Right forelimb (tissue), 1 donor: Measurements from ENCODE around the gene TESK2.
"Not testable (repeated sequence)": the region's sequence is repeated elsewhere in the genome, so short reads cannot be mapped to it uniquely, and the experiment has no call there.

Source experiments
- DNase-seq: peaks from one replicate; pipeline ENCODE4 v3.0.0-alpha.2; 2018

The TESK2 gene

GRCh38 chr1:45490626-45491486, at the start of gene TESK2:
Gene TESK2 (minus strand): TSS chr1:45491163. CDS start chr1:45457785, 33,378 bp downstream.
- peak; percentile 97 for DNase-seq

GRCh38 chr1:45536886-45537285, 45.9 kb upstream of the TESK2 start:
- DNase-seq, result no peak

GRCh38 chr1:45535988-45536766, 45.2 kb upstream of the TESK2 start:
- DNase-seq, result no peak

- no peak for DNase-seq
Observed at GRCh38 chr1:45531873-45532272, 40.9 kb upstream of the TESK2 start.

- DNase-seq, result no peak
Observed at GRCh38 chr1:45530632-45531135, 39.7 kb upstream of the TESK2 start.

GRCh38 chr1:45526135-45526644, 35.2 kb upstream of the TESK2 start:
- no peak for DNase-seq

GRCh38 chr1:45523975-45524374, 33.0 kb upstream of the TESK2 start:
- DNase-seq, result not testable (repeated sequence)

GRCh38 chr1:45523516-45523915, 32.6 kb upstream of the TESK2 start:
- not testable (repeated sequence) for DNase-seq

- no peak for DNase-seq
Observed at GRCh38 chr1:45522324-45523104, 31.6 kb upstream of the TESK2 start.

- peak; percentile 99 for DNase-seq
Observed at GRCh38 chr1:45521413-45522323, 30.7 kb upstream of the TESK2 start, which contains the start of gene PRDX1. Gene PRDX1 (minus strand): TSS chr1:45521884. CDS start chr1:45519043, 2,841 bp downstream.

- not testable (repeated sequence) for DNase-seq
Observed at GRCh38 chr1:45519774-45520173, 28.8 kb upstream of the TESK2 start.

GRCh38 chr1:45518910-45519309, 27.9 kb upstream of the TESK2 start:
- DNase-seq, result no peak

- not testable (repeated sequence) for DNase-seq
Observed at GRCh38 chr1:45518366-45518765, 27.4 kb upstream of the TESK2 start.

GRCh38 chr1:45516465-45516864, 25.5 kb upstream of the TESK2 start:
- no peak for DNase-seq

GRCh38 chr1:45516036-45516435, 25.1 kb upstream of the TESK2 start:
- DNase-seq, result no peak

- DNase-seq, result not testable (repeated sequence)
Observed at GRCh38 chr1:45513532-45514260, 22.7 kb upstream of the TESK2 start.

GRCh38 chr1:45512641-45513054, 21.7 kb upstream of the TESK2 start:
- no peak for DNase-seq

GRCh38 chr1:45510972-45511527, 20.1 kb upstream of the TESK2 start:
- DNase-seq, result no peak

GRCh38 chr1:45510036-45510971, 19.3 kb upstream of the TESK2 start:
- DNase-seq, result no peak
